IPS-11a (cell line): ENCODE results near the gene CACNA1E.

Source experiments
- H3K4me3 ChIP-seq: one replicate; pipeline ENCODE4 v1.5.1; 2013; ENCODE audit warnings: low read depth, low read length, control low read depth

The CACNA1E gene

DNA sequence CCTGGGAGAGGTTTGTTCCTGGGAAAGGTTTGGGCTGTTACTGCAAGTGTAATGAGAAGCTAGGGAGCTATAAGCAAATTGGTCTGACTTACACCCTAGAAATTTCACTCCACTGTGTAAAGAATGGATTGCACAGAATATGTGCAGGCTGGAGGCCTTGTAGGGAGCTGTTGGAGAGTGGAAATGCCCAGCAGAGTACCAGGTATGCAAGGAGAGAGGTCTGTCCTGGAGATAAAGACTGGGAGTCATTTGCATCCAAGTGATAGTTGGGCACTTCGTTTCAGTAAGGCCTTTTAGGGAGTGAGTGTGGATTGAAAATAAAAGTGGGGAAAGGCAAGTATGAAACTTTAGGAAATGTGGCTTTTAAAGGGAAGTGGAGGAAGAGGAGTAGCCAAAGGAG lies 75.8 kb downstream of the CACNA1E start:
- no peak overlapping the region for H3K4me3 ChIP-seq

DNA sequence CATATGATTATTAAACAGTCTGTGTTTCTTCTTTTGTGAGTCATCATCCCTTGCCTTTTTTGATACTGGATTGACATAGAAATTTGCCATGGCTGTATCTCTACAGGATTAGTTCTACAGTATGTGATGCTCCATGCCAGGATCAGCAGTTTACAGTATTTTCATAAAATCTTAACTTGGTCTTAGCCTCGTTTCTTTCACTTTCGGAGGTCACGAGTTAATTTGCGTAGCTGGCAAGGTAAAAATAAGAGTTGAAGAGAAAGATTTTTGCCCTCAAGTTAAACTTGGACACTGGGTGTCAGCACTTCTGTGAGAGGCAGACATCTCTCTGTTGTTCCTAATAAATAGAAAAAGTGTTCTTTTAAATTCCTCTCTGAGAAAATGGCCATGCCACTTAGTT lies 79.1 kb downstream of the CACNA1E start:
- H3K4me3 ChIP-seq, result no peak overlapping the region

DNA sequence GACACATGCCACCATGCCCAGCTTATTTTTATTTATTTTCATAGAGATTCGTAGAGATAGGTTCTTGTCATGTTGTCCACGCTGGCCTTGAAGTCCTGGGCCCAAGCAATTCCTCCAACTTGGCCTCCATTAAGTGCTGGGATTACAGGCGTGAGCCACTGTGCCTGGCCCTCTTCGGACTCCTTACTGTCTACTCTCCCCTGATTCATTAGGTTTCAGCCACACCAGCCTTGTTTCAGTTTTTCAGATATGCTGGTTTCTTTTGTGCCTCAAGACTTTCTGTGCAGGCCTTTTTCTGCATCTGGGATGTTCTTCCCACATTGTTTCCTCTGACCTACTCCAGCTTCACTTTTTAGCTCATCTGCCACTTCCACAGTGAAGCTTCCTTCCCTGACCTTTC lies 85.4 kb downstream of the CACNA1E start:
- no peak overlapping the region for H3K4me3 ChIP-seq

DNA sequence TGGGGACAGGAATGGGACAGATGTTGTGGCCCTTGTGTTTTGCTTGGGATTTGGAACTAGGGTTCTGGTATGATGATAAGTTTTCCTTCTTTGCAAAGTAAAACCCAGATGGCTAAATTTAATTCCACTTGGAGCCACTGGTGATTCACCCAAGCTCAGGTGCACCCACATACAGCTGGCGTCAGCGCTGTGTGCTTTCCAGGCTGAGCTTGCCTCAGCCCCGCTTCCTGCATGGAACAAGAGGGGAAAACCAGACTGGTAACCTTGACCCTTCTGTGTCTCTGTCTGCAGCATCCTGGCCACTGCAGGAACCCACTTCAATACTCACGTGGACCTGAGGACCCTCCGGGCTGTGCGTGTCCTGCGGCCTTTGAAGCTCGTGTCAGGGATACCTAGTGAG lies 94.2 kb downstream of the CACNA1E start:
- H3K4me3 ChIP-seq, result no peak overlapping the region

DNA sequence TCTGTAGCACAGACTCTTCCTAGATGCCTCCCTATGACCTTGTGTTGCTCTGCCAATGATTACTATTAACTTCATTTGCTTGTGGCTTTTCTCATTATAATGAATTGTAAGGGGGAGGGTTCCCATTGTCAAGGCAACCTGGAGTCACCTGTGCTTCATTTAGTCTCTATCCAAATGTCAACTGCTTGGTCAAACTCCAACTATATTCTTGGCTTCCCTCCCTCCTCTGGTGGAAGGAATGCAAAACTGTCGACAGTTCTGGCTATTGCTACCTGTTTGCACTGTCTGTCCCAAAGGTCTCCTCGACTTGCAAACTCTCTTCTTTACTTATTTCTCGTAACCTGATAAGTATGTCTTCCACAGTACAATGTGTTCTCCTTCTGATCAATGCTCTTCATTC lies 100.3 kb downstream of the CACNA1E start:
- no peak overlapping the region for H3K4me3 ChIP-seq

DNA sequence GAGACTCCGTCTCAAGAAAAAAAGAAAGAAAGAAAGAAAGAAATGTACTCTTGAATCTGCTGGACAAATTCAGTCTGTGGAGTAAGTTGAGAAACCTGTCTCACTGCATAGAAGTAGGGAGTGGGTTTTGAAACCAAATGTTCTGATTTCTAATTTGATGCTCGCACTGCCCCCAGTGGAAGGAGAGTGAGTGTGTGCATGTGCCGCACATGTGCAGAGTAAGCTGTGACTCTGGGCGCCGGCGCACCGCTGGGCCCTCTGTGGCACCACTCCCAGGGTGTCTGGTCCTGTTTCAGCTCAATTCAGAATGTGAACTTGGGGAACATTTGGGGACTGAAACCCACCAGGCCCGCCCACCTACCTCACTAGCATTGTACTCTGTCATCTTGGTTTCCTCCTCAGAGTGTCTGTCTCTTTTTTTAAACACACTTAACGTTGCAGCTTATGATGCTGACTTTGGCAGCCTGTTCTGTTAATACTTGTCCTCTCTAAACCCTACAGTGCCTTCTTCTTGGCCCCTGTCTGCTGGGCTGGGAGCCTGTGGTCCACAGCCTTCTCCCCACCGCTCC lies 104.6 kb downstream of the CACNA1E start:
- H3K4me3 ChIP-seq, result no peak overlapping the region

DNA sequence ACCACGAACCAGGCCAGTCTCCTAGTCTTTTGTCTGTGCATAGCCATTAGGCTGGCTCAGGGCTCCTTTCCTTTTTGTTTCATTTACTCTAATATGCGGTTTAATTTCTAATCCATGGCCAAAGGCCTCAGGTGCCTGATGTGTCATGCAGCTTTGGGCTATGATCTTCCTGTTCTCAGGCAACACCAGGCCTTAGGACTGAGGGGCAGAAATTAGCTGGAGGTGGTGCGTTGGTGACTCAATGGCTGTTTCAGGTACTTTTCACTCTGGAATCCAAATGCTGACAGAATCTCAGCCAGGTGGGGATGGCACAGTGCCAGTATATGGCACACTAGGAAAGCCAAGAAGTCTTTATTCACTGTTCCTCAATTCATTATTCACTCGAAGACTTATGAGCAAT lies 105.3 kb downstream of the CACNA1E start:
- H3K4me3 ChIP-seq, result no peak overlapping the region

DNA sequence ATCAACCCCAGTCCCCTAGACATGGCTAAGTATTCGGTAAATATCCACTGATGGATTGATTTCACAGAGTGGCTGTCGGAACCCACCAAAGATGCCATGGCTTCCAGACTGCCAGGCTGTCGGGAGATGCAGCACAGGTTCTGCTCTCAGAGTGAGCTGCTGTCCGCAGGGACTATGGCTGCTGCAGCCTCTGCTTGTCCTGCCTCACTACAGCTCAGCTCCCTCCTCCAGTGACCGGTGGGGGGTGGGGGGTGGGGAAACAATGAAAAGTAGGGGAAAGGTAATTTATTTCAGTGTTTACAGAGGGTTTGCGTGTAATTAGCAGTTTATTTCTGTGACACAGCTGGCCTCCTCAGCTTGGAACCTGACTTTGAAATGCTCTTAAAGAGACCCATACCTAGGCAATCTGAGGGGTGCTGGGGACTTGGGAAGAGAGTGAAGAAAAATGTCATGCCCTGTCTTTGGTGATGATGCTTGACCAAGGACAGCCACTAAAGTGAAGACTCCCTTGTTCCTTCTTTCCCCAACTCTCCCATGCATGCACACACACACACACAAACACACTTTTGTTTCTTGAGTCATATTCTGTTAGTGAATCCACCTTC lies 109.0 kb downstream of the CACNA1E start:
- H3K4me3 ChIP-seq, result no peak overlapping the region

DNA sequence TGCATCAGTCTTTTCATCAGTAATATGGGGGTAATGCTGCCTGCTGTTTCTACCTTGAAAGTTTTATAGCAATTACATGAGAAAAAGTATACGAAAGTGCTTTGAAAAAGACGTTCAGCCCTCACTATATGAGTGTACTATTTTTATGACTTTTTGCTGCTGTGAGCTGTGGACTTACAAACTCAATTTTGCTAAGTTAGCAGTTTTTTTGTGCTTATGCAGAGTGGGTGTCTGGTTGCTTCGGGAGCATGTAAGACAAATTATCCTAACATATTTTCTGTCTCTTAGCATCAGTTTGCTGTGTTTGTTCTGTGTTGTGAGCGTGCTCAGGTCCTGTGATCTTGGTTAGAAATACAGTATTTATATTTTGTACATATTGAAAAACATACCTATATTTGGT lies 109.7 kb downstream of the CACNA1E start:
- H3K4me3 ChIP-seq, result no peak overlapping the region

DNA sequence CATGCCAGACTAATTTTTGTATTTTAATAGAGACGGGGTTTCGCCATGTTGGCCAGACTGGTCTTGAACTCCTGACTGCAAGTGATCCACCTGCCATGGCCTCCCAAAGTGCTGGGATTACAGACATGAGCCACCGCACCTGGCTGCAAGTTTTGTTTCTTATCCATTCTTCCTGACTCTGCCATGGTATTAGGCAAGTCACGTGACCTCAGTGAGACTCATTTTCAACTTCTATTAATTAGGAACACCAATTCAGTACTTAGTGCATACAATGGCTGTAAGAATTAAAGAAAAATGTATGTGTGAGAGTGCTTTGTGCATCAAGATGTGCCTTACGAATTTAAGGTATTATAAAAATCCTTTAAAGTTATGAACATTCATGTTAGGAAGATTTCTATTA lies 111.2 kb downstream of the CACNA1E start:
- no peak overlapping the region for H3K4me3 ChIP-seq

DNA sequence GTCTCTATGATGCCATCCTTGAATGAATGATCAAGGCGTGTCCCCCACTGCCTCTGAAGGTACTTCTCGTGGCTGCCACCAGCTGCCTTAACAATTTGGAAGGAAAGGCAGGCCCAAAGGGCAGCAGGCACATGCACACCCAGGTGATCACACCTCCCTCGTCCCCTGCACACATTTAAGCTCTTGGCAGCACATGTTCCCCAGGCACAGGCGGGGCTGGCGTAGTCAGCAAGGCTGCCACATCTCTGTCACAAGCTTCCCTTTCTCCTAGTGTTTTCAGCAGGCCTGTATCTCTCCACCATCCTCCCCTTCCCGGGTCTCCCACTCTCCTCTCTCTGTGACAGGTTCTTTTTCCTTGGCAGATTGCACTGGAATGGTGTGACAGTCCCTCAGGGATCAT lies 111.9 kb downstream of the CACNA1E start:
- no peak overlapping the region for H3K4me3 ChIP-seq

DNA sequence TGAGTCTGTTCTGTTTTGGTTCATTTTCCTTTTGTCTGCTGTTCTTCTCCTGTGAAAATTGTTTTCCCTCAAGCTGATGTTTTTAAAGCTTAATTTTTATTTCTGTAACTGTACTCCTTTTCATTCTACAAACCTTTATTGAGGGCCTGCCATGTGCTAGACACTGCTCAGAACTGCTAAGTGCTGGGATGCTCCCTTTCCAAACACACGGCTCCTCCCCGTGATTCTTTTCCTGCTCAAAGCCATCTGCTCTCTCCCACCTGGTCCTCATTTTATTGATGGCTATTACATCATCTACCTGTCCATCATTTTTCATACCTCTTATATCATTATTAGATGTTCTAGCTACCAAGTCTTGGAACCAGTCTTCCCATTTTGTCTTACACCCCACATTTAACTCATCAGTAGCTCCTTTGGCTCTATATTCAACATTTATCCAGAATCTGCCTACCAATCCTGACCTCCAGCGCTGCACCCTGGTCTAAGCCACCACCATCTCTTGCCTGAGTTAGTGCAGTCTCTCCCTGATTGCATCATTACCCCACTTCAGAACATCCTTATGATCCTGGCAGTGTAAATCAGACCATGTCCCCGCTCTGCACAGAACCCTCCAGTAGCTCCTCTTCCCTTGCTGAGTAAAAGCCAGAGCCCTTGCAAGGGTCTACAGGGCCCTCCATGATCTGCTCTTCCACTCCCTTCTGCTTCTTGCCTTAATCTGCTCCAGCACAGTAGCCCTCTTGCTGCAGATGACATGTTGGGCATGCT lies 118.1 kb downstream of the CACNA1E start:
- H3K4me3 ChIP-seq, result no peak overlapping the region

DNA sequence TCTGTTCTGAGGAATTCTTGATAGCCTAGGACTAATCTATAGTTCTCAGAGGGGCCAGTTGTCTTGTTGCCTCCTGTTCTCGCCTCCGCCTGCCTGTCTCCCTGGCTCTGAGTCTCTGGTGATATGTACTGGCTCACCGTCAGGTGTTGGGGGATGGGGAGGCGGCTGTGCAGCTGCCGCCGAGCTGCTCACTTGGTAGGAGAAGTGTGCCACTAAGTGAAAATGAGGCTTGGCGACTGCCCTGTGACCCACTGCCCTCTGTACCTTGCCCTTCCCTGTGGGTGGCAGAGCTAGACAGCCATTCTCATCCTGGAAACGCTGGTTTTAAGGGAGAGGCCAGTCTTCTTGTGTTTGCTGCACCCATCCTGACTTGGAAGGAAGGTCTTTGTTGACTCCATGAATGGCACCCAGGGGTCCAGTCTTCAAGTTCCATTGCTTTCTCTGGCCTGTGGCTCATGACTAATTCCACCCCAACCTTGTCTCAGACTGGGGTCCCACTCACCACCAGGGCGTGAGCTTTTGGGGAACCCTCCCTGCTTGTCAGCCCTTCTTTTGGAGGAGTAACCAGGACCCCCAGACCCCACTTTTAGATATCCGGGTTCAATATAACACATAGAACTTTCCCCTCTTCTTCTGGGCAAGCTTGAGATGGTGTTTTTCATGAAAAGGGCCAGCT lies 120.6 kb downstream of the CACNA1E start:
- no peak overlapping the region for H3K4me3 ChIP-seq

DNA sequence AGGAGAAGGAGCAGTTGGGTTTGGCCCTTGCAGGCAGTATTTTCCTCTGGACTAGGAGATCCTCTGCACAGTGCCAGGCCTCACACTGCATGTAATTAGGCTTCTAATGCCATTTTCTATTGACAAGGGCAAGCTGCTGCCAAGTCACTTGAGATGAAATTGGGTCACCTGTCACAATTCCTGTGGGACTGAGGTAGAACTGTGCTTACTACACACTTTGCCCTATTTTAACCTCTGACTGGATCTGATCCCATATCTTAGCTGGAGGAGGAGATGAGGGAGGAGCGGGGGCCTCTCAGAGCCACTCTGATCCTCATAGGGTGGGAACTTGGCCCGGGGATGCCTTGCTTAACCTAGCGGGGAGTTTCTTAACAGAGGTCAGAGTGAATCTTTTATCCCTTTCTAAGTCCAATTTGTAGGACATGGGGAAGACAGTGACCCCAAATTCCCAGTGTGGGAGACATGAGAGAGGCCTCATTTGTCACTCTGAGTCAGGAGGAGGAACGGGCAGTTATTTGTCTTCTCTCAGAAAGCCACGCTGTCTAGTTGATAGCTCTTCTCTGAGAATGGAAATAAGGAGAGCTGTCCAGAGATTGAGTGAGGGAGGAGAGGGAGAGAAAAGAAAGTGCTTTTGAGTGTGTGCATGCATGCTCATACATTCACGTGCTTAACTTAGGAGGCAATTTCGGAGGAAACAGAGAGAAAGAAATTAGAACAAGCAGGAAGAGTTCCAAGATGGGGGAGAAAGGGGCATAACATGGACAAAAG lies 121.3 kb downstream of the CACNA1E start:
- no peak overlapping the region for H3K4me3 ChIP-seq

DNA sequence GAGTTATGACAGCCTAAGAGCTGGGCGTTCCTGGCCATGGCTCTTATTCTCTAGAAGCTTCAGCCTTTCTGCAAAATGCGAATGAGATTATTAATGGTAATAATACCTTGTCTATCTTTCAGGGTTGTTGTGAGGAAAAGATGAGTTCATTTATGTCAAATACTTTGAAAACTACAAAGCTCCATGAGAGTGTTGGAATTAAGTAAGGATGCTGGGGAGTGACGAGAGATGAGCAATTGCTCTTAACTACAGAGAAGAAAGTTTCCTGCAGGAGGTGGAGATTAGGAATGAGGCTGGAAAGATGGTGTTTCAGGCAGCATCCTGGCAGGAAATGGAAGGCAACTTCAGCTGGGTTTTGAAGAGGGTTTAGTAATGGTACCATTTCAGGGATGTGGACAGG lies 124.2 kb downstream of the CACNA1E start:
- no peak overlapping the region for H3K4me3 ChIP-seq

DNA sequence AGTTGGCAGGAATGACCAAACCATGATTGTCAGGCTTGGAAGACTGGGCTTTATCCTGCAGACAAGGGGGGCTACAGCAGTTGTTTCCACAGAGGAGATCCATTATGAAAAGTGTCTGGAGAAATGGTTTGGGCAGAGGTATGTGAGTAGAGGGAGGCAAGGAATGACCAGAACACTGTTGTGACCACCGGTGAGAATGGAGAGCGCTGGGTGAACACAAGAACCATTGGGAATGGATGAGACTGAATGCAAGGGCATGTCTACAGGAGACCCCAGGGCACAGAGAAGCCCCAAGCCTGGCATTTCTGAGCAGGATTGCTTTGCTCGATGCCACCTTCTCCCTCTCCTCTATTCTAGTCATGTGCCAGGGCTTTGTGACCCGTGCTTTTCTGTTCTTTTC lies 125.1 kb downstream of the CACNA1E start:
- no peak overlapping the region for H3K4me3 ChIP-seq

DNA sequence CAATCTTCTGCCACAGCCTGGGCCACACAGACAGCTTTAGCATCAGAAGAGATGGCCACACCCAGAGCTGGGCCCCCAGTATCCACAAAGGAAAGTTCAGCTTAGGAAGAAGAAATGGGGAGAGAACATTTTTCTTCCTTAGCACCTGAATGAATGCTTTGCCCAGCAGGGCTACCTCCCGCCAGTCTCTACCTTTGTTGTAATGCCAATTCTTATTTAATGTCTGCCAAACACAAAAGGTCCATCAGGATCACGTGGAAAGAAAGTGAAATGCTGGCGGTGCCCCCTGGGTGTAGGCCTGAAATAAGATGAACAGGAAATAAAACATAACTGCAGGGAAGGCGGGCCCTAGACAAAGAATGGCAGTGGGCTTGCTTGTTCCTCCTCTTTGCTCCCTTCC lies 125.6 kb downstream of the CACNA1E start:
- no peak overlapping the region for H3K4me3 ChIP-seq

DNA sequence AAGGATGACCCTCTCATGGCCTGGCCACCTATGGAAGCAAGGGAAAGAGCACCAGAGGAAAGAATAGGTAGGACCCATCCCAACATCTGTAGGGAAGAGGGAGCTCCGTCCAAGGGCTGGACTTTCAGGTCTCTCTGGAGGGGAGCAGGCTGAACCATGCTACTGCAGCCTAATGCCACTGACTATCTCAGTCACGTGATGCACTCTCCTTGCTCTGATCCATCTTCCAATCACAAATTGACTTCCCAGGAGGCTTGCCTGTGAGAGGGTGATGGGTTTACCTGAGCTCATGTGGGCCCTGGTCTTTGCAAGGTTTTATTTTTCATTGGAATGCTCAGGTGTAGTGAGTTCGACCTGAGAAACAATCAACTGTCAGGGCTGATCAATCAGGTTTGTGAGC lies 128.8 kb downstream of the CACNA1E start:
- no peak overlapping the region for H3K4me3 ChIP-seq

DNA sequence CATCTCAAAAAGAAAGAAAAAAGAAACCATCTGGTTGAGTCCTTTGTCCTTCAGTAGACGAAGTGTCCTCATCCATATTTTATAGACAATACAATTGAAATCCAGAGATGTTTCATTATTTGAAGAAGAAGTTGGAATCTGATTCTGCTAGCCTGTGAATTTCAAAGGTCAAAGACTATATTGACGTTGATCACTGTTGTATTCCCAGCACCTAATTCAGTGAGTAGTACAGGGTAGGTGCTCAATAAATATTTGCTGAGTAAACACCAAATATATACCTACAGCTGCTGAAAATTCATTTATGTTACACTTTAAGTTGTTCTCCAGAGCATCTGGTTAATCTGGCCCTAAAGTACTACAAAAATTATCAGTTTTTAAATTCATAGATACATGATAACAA lies 135.2 kb downstream of the CACNA1E start:
- H3K4me3 ChIP-seq, result no peak overlapping the region

DNA sequence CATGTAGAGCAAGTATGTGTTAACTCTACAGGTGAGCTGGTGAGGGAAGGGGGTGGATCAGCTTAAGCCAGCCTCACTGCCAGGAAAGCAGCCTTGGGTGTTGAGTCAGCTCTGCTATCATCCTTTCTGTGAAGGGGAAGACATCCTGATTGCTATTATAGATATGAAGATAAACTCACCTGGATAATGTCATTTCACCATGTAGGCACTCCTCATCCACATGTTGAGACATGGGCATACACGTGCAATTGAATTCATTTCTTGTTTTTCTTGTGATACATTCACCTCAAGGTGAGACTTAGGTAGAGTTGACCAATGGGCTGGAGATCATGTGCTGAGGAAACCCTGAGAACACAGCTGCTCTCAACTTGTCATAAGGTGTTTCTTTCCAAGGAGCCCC lies 136.9 kb downstream of the CACNA1E start:
- no peak overlapping the region for H3K4me3 ChIP-seq

DNA sequence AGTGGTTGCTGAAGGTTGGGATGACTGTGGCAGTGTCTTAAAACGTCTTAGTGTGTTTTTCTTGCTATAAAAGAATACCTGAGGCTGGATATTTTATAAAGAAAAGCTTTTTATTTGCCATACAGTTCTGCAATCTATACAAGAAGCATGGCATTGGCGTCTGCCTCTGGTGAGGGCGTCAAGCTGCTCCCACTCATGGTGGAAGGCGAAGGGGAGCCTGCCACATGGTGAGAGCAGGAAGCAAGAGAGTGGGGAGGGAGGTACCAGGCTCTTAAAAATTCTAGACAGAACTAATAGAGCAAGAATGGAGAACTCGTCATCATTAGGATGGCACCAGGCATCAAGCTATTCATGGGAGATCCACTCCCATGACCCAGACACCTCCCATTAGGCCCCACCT lies 140.5 kb downstream of the CACNA1E start:
- no peak overlapping the region for H3K4me3 ChIP-seq
